Measurements from ENCODE around the gene CREB3L1.

Gene CREB3L1

DNA sequence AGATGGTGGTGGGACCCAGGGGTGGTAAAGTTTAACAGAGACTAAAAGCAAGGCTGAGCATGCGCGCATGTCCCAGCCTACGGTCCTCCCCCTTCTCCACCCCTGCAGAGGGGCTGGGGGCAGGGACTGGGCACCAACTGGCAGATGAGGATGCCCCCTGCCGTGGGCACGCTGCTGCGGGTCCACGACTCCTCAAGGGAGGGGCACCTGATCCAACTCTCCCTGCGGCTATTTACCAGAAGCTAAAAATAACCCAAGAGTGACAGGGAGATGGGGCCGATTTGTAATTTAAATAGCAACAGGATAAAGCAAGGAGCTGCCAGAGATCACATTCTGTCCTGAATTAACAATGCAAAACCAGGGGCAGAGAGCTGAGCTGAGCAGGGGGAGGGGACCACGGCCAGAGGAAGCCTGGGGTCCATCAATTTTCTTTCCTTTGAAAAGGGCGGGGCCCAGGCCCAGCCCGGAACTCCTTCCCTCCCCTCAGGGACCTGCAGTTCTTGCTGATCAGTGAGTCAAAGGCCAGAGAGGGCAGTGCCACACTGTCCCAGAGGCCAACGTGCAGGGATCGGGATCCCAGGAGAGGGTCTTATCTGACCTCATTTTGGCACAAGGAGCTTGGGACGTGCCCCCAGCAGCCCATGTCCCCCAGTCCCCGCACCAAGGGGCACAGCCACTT, 61.7 kb downstream of the CREB3L1 start:
- peak overlapping the region; percentile 56 for H3K4me3 ChIP-seq
- no peak for DNase-seq (ENCODE audit: low spot score)
- TF ChIP-seq, protein P1, sequence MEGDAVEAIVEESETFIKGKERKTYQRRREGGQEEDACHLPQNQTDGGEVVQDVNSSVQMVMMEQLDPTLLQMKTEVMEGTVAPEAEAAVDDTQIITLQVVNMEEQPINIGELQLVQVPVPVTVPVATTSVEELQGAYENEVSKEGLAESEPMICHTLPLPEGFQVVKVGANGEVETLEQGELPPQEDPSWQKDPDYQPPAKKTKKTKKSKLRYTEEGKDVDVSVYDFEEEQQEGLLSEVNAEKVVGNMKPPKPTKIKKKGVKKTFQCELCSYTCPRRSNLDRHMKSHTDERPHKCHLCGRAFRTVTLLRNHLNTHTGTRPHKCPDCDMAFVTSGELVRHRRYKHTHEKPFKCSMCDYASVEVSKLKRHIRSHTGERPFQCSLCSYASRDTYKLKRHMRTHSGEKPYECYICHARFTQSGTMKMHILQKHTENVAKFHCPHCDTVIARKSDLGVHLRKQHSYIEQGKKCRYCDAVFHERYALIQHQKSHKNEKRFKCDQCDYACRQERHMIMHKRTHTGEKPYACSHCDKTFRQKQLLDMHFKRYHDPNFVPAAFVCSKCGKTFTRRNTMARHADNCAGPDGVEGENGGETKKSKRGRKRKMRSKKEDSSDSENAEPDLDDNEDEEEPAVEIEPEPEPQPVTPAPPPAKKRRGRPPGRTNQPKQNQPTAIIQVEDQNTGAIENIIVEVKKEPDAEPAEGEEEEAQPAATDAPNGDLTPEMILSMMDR (IDR thresholded peaks at IDR 0.05), result no peak
- peak overlapping the region in 1 of 2 donors; percentile 60 for H3K27ac ChIP-seq

DNA sequence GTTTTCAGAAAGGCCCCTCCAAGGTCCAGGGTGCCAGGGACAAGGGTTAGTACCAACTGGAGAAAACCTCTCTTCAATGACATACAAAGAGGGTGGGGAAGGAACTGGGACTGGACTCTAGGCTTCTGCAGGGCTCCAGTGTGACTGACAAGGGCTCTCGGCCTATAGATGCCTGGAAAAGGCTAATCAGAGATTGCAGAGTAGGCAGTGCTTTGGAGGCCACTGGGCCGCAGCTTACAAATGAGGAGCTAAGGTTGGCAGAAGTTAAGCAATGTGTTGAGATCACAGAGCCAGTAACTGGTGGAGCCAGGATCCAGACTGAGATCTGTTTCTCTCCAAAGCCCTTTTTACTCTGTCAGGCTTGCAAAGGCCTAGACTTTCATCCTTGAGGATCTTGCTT, 62.4 kb downstream of the CREB3L1 start:
- Histone ChIP-seq H3K4me3 (no peak overlapping the region), H3K27ac (peak overlapping the region in 1 of 2 donors; percentile 54)
- no peak for DNase-seq (ENCODE audit: low spot score)
- TF ChIP-seq, protein P1 (IDR thresholded peaks at IDR 0.05), result no peak

DNA sequence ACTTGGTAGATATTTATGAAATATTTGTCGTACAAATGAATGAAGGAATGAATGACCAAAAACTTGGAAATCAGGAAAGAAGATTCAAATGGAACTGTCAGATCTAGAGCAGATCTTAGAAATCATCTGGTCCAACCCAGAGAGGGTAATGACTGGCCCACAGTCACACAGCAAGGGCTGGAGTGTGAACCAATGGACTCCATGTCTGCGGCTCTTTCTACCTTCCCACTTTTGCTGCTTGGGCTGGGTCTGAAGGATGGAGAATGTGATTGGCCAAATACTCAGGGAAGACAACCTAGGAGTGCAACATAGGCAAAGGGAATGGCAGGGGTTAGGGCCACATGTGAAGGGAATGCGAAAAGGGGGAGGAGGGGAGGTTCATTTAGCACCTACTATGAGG, 64.0 kb downstream of the CREB3L1 start:
- no peak for DNase-seq (ENCODE audit: low spot score)
- Histone ChIP-seq H3K4me3 (no peak overlapping the region), H3K27ac (peak overlapping the region in 1 of 2 donors; percentile 23)
- TF ChIP-seq, protein P1 (IDR thresholded peaks at IDR 0.05), result no peak

DNA sequence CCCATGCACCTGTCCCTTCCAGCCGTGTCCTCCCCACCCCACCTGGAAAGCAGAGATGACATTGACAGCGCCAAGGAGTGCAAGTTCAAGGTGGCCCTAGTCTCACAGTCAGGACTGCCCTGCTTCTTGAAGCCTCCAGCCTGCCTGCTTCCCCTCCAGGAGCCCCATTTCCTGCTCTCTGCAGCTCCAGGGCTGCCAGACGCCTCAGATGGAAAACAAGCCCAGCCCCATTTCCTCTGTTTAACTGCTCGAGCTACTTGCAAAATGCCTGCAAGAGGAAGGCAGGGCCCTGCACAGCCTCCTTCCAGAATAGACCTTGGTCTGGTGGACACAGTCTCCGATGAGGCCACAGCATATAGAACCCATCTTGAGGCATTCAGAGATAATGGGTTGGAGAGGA, 64.8 kb downstream of the CREB3L1 start:
- Histone ChIP-seq H3K4me3 (no peak overlapping the region), H3K27ac (peak overlapping the region in 1 of 2 donors; percentile 23)
- DNase-seq (ENCODE audit: low spot score), result no peak
- TF ChIP-seq, protein P1 (IDR thresholded peaks at IDR 0.05), result no peak

DNA sequence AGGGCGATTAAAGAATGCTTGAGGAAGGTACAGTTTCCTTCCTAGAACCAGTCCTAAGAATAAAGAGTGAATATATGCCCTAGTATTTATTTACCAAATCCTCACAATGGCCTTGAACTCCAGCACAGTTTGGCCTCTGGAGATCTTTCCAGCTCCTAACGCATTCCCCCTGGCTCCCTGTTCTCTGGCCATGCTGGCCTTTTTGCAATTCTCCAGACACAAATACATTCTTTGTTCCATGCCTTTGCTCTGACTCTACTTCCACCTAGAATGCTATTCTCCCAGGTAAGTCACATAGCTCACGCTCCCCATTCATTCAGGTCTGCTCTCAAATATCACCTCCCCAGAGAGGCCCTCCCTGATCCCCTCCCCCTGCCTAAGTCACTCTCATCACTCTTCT, 66.1 kb downstream of the CREB3L1 start:
- no peak overlapping the region for H3K4me3 ChIP-seq
- TF ChIP-seq, protein P1 (IDR thresholded peaks at IDR 0.05), result no peak
- no peak overlapping the region for H3K27ac ChIP-seq
- DNase-seq (ENCODE audit: low spot score), result no peak

DNA sequence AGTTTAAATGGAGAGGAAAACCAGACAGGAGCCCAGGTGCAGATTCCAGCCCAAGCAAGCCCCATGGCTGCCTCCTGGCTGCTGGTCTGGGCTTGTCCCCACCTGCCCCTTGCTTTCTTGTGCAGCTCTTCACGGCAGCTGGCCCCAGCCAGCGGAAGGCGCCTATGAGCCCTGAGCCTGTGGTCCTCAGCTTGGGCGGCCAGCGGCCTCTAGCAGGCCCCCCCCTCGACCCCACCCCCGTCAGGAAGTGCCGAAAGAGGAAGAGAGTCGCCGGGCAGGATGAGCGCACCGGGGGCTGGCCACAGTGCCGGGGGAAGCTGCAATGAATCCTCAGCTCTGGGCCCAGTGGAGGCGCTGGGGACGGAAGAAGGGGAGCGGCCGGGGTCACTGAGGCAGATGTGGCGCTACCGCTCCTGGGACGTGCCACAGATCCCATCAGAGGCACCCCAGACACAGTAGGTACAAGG, 67.7 kb downstream of the CREB3L1 start:
- no peak for DNase-seq (ENCODE audit: low spot score)
- H3K27ac ChIP-seq, result peak overlapping the region in 1 of 2 donors; percentile 87
- TF ChIP-seq, protein P1 (IDR thresholded peaks at IDR 0.05), result no peak
- peak overlapping the region; percentile 83 for H3K4me3 ChIP-seq

DNA sequence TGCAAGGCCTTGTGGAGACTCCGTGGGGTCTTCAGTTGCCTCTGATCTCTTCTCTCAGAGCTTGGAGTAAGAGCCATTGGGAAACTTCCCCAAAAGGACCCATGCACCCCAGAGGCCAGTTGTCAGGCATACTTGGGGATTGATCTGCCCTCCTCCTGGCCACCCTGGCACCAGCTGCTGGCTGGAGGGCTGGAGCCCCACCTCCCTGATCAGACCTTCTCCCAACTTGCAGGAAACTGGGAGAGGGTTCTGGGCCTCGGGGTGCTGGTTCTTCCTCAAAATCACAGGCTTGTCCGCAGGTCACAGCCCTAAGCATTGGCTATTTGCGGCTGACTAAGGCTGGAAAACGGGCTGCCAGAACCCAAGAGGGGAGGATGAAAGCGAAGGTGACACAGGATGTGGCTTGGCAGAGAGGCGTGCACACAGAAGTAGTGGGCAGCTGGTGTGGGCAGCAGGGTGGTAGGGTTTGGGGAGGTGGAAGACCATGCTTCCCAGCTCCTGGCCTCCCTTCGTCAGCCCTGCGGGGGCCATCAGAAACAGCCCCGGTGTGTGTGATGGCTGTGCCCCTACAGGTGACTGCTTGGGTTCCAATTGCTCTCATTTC, 68.5 kb downstream of the CREB3L1 start:
- H3K27ac ChIP-seq, result peak overlapping the region in 1 of 2 donors; percentile 87
- DNase-seq (ENCODE audit: low spot score), result no peak
- peak overlapping the region; percentile 83 for H3K4me3 ChIP-seq
- TF ChIP-seq, protein P1 (IDR thresholded peaks at IDR 0.05), result no peak

Measured in coronary artery (tissue), 2 donors.